Spleen (tissue), 7 donors: ENCODE measurements around the gene CEACAM18.
"Not testable (repeated sequence)": the region's sequence is repeated elsewhere in the genome, so short reads cannot be mapped to it uniquely, and the experiment has no call there.

Experiments
- CTCF ChIP-seq, 11 experiments: fragments of 200-600 bp in 7 of 11; fragments of 450-650 bp in 4 of 11; sonication (generic) in 4 of 11; IDR thresholded peaks in 8 of 11; conservative IDR thresholded peaks in 3 of 11; 1 replicate in 7 of 11; 2 replicates in 4 of 11; pipeline versions ENCODE4 v1.4.0 to v1.8.0; 2016 to 2021; ENCODE audit warnings: antibody characterized with exemption in 11 of 11, inconsistent platforms in 4 of 11, mild to moderate bottlenecking in 1 of 11
- POLR2A ChIP-seq, 3 donors: fragments of 450-650 bp; IDR thresholded peaks; one replicate each; pipeline ENCODE4 v1.5.1; 2017; ENCODE audit warnings: antibody characterized with exemption in 3 of 3, mild to moderate bottlenecking in 1 of 3
- donor health status: DM: no; HTN: no; CAD: no; lungs with moderate emphysema.
- donor health status: DM: no; HTN: no; CAD: no.
- donor health status: DM: no; HTN: no; CAD: no.

GRCh38 chr19:51500931-51501330 is 22.6 kb downstream of the CEACAM18 start:
- TF ChIP-seq CTCF (IDR thresholded peaks at IDR 0.05 in 8 of 11, conservative IDR thresholded peaks at IDR 0.05 in 3 of 11); POLR2A (IDR thresholded peaks at IDR 0.05): not testable (repeated sequence)
